MCF 10A (cell line): Measurements from ENCODE around the gene FGF11. TPM values are rescaled to one million over a fixed set of nuclear protein-coding genes. Genes with fewer than 3 reads are reported as not detected.

Experiments
- BruUV-seq: library from RNA; stranded (reverse); fragments of 400-500 nt; replicated peaks from 2 replicates; lab custom pipeline; 2021; lab: Mats Ljungman, UMichigan
- CTCF ChIA-PET: fragments of 300-600 bp; sonication (Branson Sonifier 250); formaldehyde crosslinking; extraction: SDS; loops from one replicate; lab custom pipeline; 2021; ENCODE audit warnings: antibody characterized with exemption, inconsistent platforms; lab: Yijun Ruan, JAX
- POLR2A ChIA-PET: fragments of 300-600, 350-650 bp; sonication (Branson Sonifier 250); formaldehyde crosslinking; extraction: SDS; loops from one replicate; lab custom pipeline; 2020; ENCODE audit warnings: antibody characterized with exemption, inconsistent platforms; lab: Yijun Ruan, JAX
- DNase-seq: peaks from one replicate; pipeline ENCODE4 v3.0.0-alpha.2; 2018; ENCODE audit not compliant: unreplicated experiment
- H3K27ac Mint-ChIP-seq: one replicate; pipeline ENCODE4 v1.8.0; 2022; ENCODE audit warnings: mild to moderate bottlenecking, low read depth, mixed read lengths; ENCODE audit not compliant: unreplicated experiment
- H3K27me3 Mint-ChIP-seq: one replicate; pipeline ENCODE4 v1.8.0; 2022; ENCODE audit warnings: mixed read lengths; ENCODE audit not compliant: insufficient read depth, unreplicated experiment
- H3K36me3 Mint-ChIP-seq: one replicate; pipeline ENCODE4 v1.8.0; 2022; ENCODE audit warnings: mild to moderate bottlenecking, moderate library complexity, mixed read lengths; ENCODE audit not compliant: insufficient read depth, unreplicated experiment
- H3K4me1 Mint-ChIP-seq: one replicate; pipeline ENCODE4 v1.8.0; 2022; ENCODE audit warnings: mixed read lengths; ENCODE audit not compliant: insufficient read depth, unreplicated experiment
- H3K4me3 Mint-ChIP-seq: one replicate; pipeline ENCODE4 v1.8.0; 2022; ENCODE audit warnings: mild to moderate bottlenecking, moderate library complexity, mixed read lengths; ENCODE audit not compliant: unreplicated experiment
- H3K9me3 Mint-ChIP-seq: one replicate; pipeline ENCODE4 v1.8.0; 2022; ENCODE audit warnings: mixed read lengths; ENCODE audit not compliant: unreplicated experiment
- intact Hi-C: fragments of 100-400 bp; cut with micrococcal nuclease; formaldehyde crosslinking; loops from 2 replicates; pipeline ENCODE4 v1.14.1; 2022
- total RNA-seq: library from RNA; stranded (reverse); gene quantifications from 2 replicates; pipeline ENCODE4 v1.2.3, GENCODE V29; 2022
- TF ChIP-seq, protein P1 (sequence below): fragments of 200-600 bp; IDR thresholded peaks from one replicate; pipeline ENCODE4 v1.8.0; 2022; ENCODE audit warnings: antibody characterized with exemption, mild to moderate bottlenecking; ENCODE audit not compliant: unreplicated experiment

FGF11 gene
- total RNA-seq, 1 experiment from 2014 or later = 0.84 TPM

DNA sequence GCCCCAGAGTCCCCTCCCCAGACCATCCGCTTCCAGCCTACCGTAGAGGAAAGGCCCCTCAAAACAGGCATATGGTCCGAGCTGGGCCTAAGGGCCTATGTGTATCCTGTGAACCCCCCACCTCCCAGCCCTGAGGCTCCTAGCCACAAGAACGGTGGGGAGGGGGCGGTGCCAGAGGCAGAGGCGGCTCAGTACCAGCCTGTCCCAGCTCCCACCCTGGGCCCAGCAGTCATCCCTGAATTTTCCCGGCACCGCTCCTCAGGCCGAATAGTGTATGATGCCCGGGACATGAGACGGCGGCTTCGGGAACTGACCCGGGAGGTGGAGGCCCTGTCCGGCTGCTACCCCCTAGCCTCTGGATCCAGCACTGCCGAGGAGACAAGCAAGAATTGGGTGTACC, 18.1 kb upstream of the FGF11 start:
- no peaks in the 10 kb centered on the region for H3K36me3 Mint-ChIP-seq
- H3K9me3 Mint-ChIP-seq = no peaks in the 10 kb centered on the region
- H3K27me3 Mint-ChIP-seq = no peaks in the 10 kb centered on the region
- BruUV-seq = no TSS peak
- no peak overlapping the region for H3K27ac Mint-ChIP-seq
- ChIA-PET POLR2A (interaction anchor here (1.2 to 1.3 kb wide), 2 partner anchors 15 to 18 kb away, joined by 3 to 6 read pairs; no protein-coding TSS in a partner anchor), CTCF (interaction anchor here (0.7 kb wide), 1 partner anchor 65 kb away, joined by 3 read pairs; no protein-coding TSS in a partner anchor)
- H3K4me3 Mint-ChIP-seq = no peak overlapping the region
- DNase-seq = no peak
- H3K4me1 Mint-ChIP-seq = peaks cover 5% of the 10 kb centered on the region
- intact Hi-C loops = no loop called here
- TF ChIP-seq, protein P1, sequence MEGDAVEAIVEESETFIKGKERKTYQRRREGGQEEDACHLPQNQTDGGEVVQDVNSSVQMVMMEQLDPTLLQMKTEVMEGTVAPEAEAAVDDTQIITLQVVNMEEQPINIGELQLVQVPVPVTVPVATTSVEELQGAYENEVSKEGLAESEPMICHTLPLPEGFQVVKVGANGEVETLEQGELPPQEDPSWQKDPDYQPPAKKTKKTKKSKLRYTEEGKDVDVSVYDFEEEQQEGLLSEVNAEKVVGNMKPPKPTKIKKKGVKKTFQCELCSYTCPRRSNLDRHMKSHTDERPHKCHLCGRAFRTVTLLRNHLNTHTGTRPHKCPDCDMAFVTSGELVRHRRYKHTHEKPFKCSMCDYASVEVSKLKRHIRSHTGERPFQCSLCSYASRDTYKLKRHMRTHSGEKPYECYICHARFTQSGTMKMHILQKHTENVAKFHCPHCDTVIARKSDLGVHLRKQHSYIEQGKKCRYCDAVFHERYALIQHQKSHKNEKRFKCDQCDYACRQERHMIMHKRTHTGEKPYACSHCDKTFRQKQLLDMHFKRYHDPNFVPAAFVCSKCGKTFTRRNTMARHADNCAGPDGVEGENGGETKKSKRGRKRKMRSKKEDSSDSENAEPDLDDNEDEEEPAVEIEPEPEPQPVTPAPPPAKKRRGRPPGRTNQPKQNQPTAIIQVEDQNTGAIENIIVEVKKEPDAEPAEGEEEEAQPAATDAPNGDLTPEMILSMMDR = no peak

DNA sequence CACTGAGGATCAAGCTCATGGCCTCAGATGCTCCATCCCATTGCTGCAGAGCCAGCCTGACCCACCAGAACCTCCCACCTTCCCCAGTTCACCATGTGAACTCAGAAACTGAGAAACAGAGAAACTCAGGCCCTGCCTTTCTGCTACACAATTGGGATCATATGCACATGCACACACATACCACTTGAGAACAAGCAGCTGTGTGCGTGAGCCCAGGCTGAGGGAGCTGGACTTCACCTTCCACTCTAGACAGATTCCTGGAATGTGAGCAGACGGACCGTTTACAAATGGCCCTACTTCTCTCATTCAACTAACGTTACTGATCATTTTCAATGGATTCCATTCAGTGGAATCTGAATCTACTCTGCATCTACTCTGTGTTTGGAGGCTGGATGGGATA, 15.6 kb upstream of the FGF11 start:
- H3K4me1 Mint-ChIP-seq = no peaks in the 10 kb centered on the region
- no peaks in the 10 kb centered on the region for H3K9me3 Mint-ChIP-seq
- no peak for DNase-seq
- no peaks in the 10 kb centered on the region for H3K27me3 Mint-ChIP-seq
- no peak overlapping the region for H3K4me3 Mint-ChIP-seq
- TF ChIP-seq, protein P1 = no peak
- no peak overlapping the region for H3K27ac Mint-ChIP-seq
- CTCF ChIA-PET = interaction anchor here (0.6 to 2.7 kb wide), 2 partner anchors 13 to 322 kb away, joined by 3 to 16 read pairs; no protein-coding TSS in a partner anchor
- POLR2A ChIA-PET = interaction anchor here (1.1 kb wide), 1 partner anchor 19 kb away, joined by 5 read pairs; the partner anchor contains the start of gene TMEM256
- H3K36me3 Mint-ChIP-seq = no peaks in the 10 kb centered on the region
- no TSS peak for BruUV-seq
- intact Hi-C loops = no loop called here

DNA sequence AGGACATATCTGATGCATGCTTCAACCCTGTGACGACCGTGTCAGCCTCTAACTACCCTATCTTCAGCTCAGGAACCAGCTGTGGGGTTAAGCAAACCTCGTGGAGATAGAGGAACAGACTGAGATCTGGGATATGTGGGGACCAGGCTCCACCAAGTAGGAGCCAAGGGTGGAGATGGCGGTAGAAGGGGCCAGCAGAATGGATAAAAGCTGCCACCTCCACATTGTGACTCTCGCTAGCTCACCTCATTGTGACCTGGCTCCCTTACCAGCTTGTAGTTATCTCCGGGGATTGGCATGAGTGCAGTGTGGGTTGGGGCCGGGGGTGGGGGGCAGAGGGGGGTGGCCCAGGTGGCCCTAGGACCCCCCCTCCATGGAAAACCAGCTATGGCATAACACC, 14.0 kb upstream of the FGF11 start, which contains the start of gene SPEM2:
Gene SPEM2, plus strand, starts transcription at position 301 of the 400 bp plus-strand sequence. Its CDS starts 73 bp downstream, at position 374.
- Mint-ChIP-seq H3K27ac (no peak within 1 kb of the TSS), H3K4me3 (no peak within 1 kb of the TSS), H3K4me1 (no peaks in the 10 kb centered on the region), H3K9me3 (no peaks in the 10 kb centered on the region), H3K36me3 (no peaks in the 10 kb centered on the region), H3K27me3 (no peaks in the 10 kb centered on the region)
- ChIA-PET POLR2A (no interaction called here), CTCF (interaction anchor here (2.7 kb wide), 1 partner anchor 11 kb away, joined by 16 read pairs; no protein-coding TSS in a partner anchor)
- no TSS peak for BruUV-seq
- no peak for DNase-seq
- TF ChIP-seq, protein P1 = no peak
- intact Hi-C loops = no loop called here

DNA sequence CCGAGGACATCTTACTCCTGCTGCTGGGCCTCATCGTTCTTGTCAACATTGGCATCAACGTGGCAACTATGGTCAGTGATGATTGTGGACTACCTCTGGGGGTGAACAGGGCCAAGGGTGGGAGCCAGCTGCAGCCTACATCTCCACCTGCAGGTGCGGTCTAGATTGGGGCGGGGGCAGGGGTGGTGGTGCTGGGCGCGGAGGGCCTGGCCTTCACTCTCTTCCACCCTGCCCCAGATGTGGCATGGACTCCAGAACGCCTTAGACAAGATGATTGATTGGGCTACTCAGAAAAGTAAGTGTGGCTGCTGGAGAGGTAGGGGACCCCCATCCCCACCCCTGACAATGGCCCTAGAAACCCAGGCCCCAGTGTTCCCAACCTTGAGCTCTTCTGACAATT, 13.6 kb upstream of the FGF11 start:
- DNase-seq = no peak
- Mint-ChIP-seq H3K27ac (no peak overlapping the region), H3K9me3 (no peaks in the 10 kb centered on the region), H3K36me3 (no peaks in the 10 kb centered on the region), H3K27me3 (no peaks in the 10 kb centered on the region), H3K4me3 (no peak overlapping the region), H3K4me1 (no peaks in the 10 kb centered on the region)
- ChIA-PET CTCF (no interaction called here), POLR2A (no interaction called here)
- TF ChIP-seq, protein P1 = no peak
- BruUV-seq = no TSS peak
- intact Hi-C loops = no loop called here
